ENCODE results near the gene PEX1.
"Not testable (repeated sequence)": the region's sequence is repeated elsewhere in the genome, so short reads cannot be mapped to it uniquely, and the experiment has no call there.

The PEX1 gene

GRCh38 chr7:92545116-92545515 is 16.8 kb upstream of the PEX1 start:
- not testable (repeated sequence) for H3K9me3 ChIP-seq (ENCODE audit: insufficient read depth, low read depth, low read length); H3K27ac ChIP-seq (ENCODE audit: low read depth, low read length); H3K27me3 ChIP-seq (ENCODE audit: insufficient read depth, low read length); H3K36me3 ChIP-seq (ENCODE audit: insufficient read depth, low read length); H3K4me3 ChIP-seq (ENCODE audit: low read length); H3K4me1 ChIP-seq (ENCODE audit: insufficient read depth, low read length); H3K9ac ChIP-seq (ENCODE audit: low read depth, low read length)
- WGBS, result 97% methylated on average over 30 of the region's 30 CpGs

- H3K4me3 ChIP-seq (ENCODE audit: low read length), result not testable (repeated sequence)
- 92% methylated on average over 2 of the region's 3 CpGs for WGBS
Observed at GRCh38 chr7:92543542-92543941, 15.2 kb upstream of the PEX1 start.

GRCh38 chr7:92534572-92534971 is 6.3 kb upstream of the PEX1 start:
- no peak overlapping the region for H3K9ac ChIP-seq (ENCODE audit: low read depth, low read length)
- no peak overlapping the region for H3K4me3 ChIP-seq (ENCODE audit: low read length)
- no peaks in the 10 kb centered on the region for H3K27me3 ChIP-seq (ENCODE audit: insufficient read depth, low read length)
- H3K27ac ChIP-seq (ENCODE audit: low read depth, low read length), result no peak overlapping the region
- H3K9me3 ChIP-seq (ENCODE audit: insufficient read depth, low read depth, low read length), result no peaks in the 10 kb centered on the region
- H3K4me1 ChIP-seq (ENCODE audit: insufficient read depth, low read length), result no peaks in the 10 kb centered on the region; the same call in 1 of the 2 replicates
- peaks cover 79% of the 10 kb centered on the region for H3K36me3 ChIP-seq (ENCODE audit: insufficient read depth, low read length)
- WGBS, result 94% methylated on average over 9 of the region's 9 CpGs

More at GRCh38 chr7:92543542-92543941, 15.2 kb upstream of the PEX1 start:
- not testable (repeated sequence) for H3K27me3 ChIP-seq (ENCODE audit: insufficient read depth, low read length); H3K9me3 ChIP-seq (ENCODE audit: insufficient read depth, low read depth, low read length); H3K4me1 ChIP-seq (ENCODE audit: insufficient read depth, low read length); H3K9ac ChIP-seq (ENCODE audit: low read depth, low read length); H3K27ac ChIP-seq (ENCODE audit: low read depth, low read length); H3K36me3 ChIP-seq (ENCODE audit: insufficient read depth, low read length)

- Histone ChIP-seq H3K4me1 (ENCODE audit: insufficient read depth, low read length) (peaks cover 10% of the 10 kb centered on the region), H3K36me3 (ENCODE audit: insufficient read depth, low read length) (peaks cover 33% of the 10 kb centered on the region), H3K27ac (ENCODE audit: low read depth, low read length) (peak overlapping the region; percentile 87), H3K27me3 (ENCODE audit: insufficient read depth, low read length) (no peaks in the 10 kb centered on the region), H3K9ac (ENCODE audit: low read depth, low read length) (peak overlapping the region; percentile 83), H3K9me3 (ENCODE audit: insufficient read depth, low read depth, low read length) (no peaks in the 10 kb centered on the region), H3K4me3 (ENCODE audit: low read length) (peak overlapping the region; percentile 82)
- WGBS, result 2% methylated on average over 13 of the region's 13 CpGs
Observed at GRCh38 chr7:92528958-92529264, 591 bp upstream of the PEX1 start.

- Histone ChIP-seq H3K36me3 (ENCODE audit: insufficient read depth, low read length) (peaks cover 19% of the 10 kb centered on the region), H3K9ac (ENCODE audit: low read depth, low read length) (peak overlapping the region; percentile 82), H3K27me3 (ENCODE audit: insufficient read depth, low read length) (no peaks in the 10 kb centered on the region), H3K4me1 (ENCODE audit: insufficient read depth, low read length) (peaks cover 10% of the 10 kb centered on the region), H3K9me3 (ENCODE audit: insufficient read depth, low read depth, low read length) (no peaks in the 10 kb centered on the region), H3K27ac (ENCODE audit: low read depth, low read length) (peak overlapping the region; percentile 77), H3K4me3 (ENCODE audit: low read length) (peak overlapping the region; percentile 82)
- WGBS, result 2% methylated on average over 31 of the region's 31 CpGs
Observed at GRCh38 chr7:92527300-92528187, 776 bp downstream of the PEX1 start.

- Histone ChIP-seq H3K4me3 (ENCODE audit: low read length) (no peak overlapping the region), H3K27me3 (ENCODE audit: insufficient read depth, low read length) (no peaks in the 10 kb centered on the region), H3K36me3 (ENCODE audit: insufficient read depth, low read length) (peaks cover 12% of the 10 kb centered on the region), H3K27ac (ENCODE audit: low read depth, low read length) (no peak overlapping the region), H3K9ac (ENCODE audit: low read depth, low read length) (no peak overlapping the region), H3K9me3 (ENCODE audit: insufficient read depth, low read depth, low read length) (no peaks in the 10 kb centered on the region), H3K4me1 (ENCODE audit: insufficient read depth, low read length) (peaks cover 10% of the 10 kb centered on the region)
- WGBS, result 97% methylated on average over 2 of the region's 2 CpGs
Observed at GRCh38 chr7:92523110-92523509, 5.2 kb downstream of the PEX1 start.

- peaks cover 27% of the 10 kb centered on the region for H3K36me3 ChIP-seq (ENCODE audit: insufficient read depth, low read length)
- no peak overlapping the region for H3K4me3 ChIP-seq (ENCODE audit: low read length)
- H3K9ac ChIP-seq (ENCODE audit: low read depth, low read length), result no peak overlapping the region
- no peaks in the 10 kb centered on the region for H3K27me3 ChIP-seq (ENCODE audit: insufficient read depth, low read length)
- H3K27ac ChIP-seq (ENCODE audit: low read depth, low read length), result no peak overlapping the region
- no peaks in the 10 kb centered on the region for H3K9me3 ChIP-seq (ENCODE audit: insufficient read depth, low read depth, low read length)
- H3K4me1 ChIP-seq (ENCODE audit: insufficient read depth, low read length), result no peaks in the 10 kb centered on the region
- WGBS, result 93% methylated on average over 1 of the region's 1 CpG
Observed at GRCh38 chr7:92520024-92520423, 8.3 kb downstream of the PEX1 start.

GRCh38 chr7:92517631-92518030 is 10.7 kb downstream of the PEX1 start:
- Histone ChIP-seq H3K27ac (ENCODE audit: low read depth, low read length) (no peak overlapping the region), H3K36me3 (ENCODE audit: insufficient read depth, low read length) (peaks cover 42% of the 10 kb centered on the region), H3K9me3 (ENCODE audit: insufficient read depth, low read depth, low read length) (no peaks in the 10 kb centered on the region), H3K9ac (ENCODE audit: low read depth, low read length) (no peak overlapping the region), H3K27me3 (ENCODE audit: insufficient read depth, low read length) (no peaks in the 10 kb centered on the region), H3K4me3 (ENCODE audit: low read length) (no peak overlapping the region), H3K4me1 (ENCODE audit: insufficient read depth, low read length) (no peaks in the 10 kb centered on the region)
- 97% methylated on average over 3 of the region's 3 CpGs for WGBS

GRCh38 chr7:92513167-92513902 is 15.0 kb downstream of the PEX1 start:
- Histone ChIP-seq H3K9me3 (ENCODE audit: insufficient read depth, low read depth, low read length) (no peaks in the 10 kb centered on the region), H3K27ac (ENCODE audit: low read depth, low read length) (no peak overlapping the region), H3K36me3 (ENCODE audit: insufficient read depth, low read length) (peaks cover 54% of the 10 kb centered on the region), H3K9ac (ENCODE audit: low read depth, low read length) (no peak overlapping the region), H3K4me3 (ENCODE audit: low read length) (no peak overlapping the region), H3K4me1 (ENCODE audit: insufficient read depth, low read length) (no peaks in the 10 kb centered on the region), H3K27me3 (ENCODE audit: insufficient read depth, low read length) (no peaks in the 10 kb centered on the region)
- WGBS, result 100% methylated on average over 1 of the region's 3 CpGs

GRCh38 chr7:92508946-92509345 is 19.4 kb downstream of the PEX1 start:
- no peak overlapping the region for H3K4me3 ChIP-seq (ENCODE audit: low read length)
- no peaks in the 10 kb centered on the region for H3K9me3 ChIP-seq (ENCODE audit: insufficient read depth, low read depth, low read length)
- peaks cover 60% of the 10 kb centered on the region for H3K36me3 ChIP-seq (ENCODE audit: insufficient read depth, low read length)
- H3K27ac ChIP-seq (ENCODE audit: low read depth, low read length), result no peak overlapping the region
- no peaks in the 10 kb centered on the region for H3K27me3 ChIP-seq (ENCODE audit: insufficient read depth, low read length)
- H3K9ac ChIP-seq (ENCODE audit: low read depth, low read length), result no peak overlapping the region
- 100% methylated on average over 1 of the region's 5 CpGs for WGBS
- H3K4me1 ChIP-seq (ENCODE audit: insufficient read depth, low read length), result no peaks in the 10 kb centered on the region

- no peaks in the 10 kb centered on the region for H3K27me3 ChIP-seq (ENCODE audit: insufficient read depth, low read length)
- H3K4me3 ChIP-seq (ENCODE audit: low read length), result no peak overlapping the region
- 96% methylated on average over 2 of the region's 2 CpGs for WGBS
- no peaks in the 10 kb centered on the region for H3K9me3 ChIP-seq (ENCODE audit: insufficient read depth, low read depth, low read length)
- no peak overlapping the region for H3K9ac ChIP-seq (ENCODE audit: low read depth, low read length)
- no peak overlapping the region for H3K27ac ChIP-seq (ENCODE audit: low read depth, low read length)
- H3K4me1 ChIP-seq (ENCODE audit: insufficient read depth, low read length), result no peaks in the 10 kb centered on the region
- peaks cover 66% of the 10 kb centered on the region for H3K36me3 ChIP-seq (ENCODE audit: insufficient read depth, low read length)
Observed at GRCh38 chr7:92506363-92506762, 22.0 kb downstream of the PEX1 start.

Data from HUES64 (cell line).